HFFc6 (cell line): ENCODE data around the gene PRDM16. TPM values are rescaled to one million over a fixed set of nuclear protein-coding genes. Genes with fewer than 3 reads are reported as not detected.

Experiments
- DNase-seq: peaks from one replicate; pipeline ENCODE4 v3.0.0-alpha.2; 2018
- H3K27ac Mint-ChIP-seq: 2 replicates; pipeline ENCODE4 v1.8.0; 2020; ENCODE audit warnings: mild to moderate bottlenecking, mixed read lengths
- H3K27me3 Mint-ChIP-seq: 2 replicates; pipeline ENCODE4 v1.8.0; 2021; ENCODE audit warnings: mild to moderate bottlenecking, moderate library complexity, mixed read lengths; ENCODE audit not compliant: insufficient read depth
- H3K36me3 Mint-ChIP-seq: 2 replicates; pipeline ENCODE4 v1.8.0; 2021; ENCODE audit warnings: low read depth, mixed read lengths
- H3K4me1 Mint-ChIP-seq: 2 replicates; pipeline ENCODE4 v1.8.0; 2020; ENCODE audit warnings: low read depth, mixed read lengths
- H3K4me3 Mint-ChIP-seq: 2 replicates; pipeline ENCODE4 v1.8.0; 2020; ENCODE audit warnings: mild to moderate bottlenecking, moderate library complexity, mixed read lengths
- H3K9me3 Mint-ChIP-seq: 2 replicates; pipeline ENCODE4 v1.8.0; 2020; ENCODE audit warnings: mild to moderate bottlenecking, mixed read lengths
- total RNA-seq, 6 experiments: library from RNA; stranded (reverse); fragmentation: NEBNext Ultra II Directional; extraction: Animal tissue kit (Norgen Biotek cat#: 25700); gene quantifications; 2 replicates in 1 of 6; 3 replicates in 5 of 6; pipeline ENCODE4 v1.2.3, GENCODE V29; 2021
- TF ChIP-seq, protein P1 (sequence below): fragments of 200-600 bp; sonication (generic); IDR thresholded peaks from 2 replicates; pipeline ENCODE4 v1.5.0; 2021; ENCODE audit warnings: antibody characterized with exemption, mild to moderate bottlenecking

Gene PRDM16
- total RNA-seq, 6 experiments from 2014 or later, result not detected

DNA sequence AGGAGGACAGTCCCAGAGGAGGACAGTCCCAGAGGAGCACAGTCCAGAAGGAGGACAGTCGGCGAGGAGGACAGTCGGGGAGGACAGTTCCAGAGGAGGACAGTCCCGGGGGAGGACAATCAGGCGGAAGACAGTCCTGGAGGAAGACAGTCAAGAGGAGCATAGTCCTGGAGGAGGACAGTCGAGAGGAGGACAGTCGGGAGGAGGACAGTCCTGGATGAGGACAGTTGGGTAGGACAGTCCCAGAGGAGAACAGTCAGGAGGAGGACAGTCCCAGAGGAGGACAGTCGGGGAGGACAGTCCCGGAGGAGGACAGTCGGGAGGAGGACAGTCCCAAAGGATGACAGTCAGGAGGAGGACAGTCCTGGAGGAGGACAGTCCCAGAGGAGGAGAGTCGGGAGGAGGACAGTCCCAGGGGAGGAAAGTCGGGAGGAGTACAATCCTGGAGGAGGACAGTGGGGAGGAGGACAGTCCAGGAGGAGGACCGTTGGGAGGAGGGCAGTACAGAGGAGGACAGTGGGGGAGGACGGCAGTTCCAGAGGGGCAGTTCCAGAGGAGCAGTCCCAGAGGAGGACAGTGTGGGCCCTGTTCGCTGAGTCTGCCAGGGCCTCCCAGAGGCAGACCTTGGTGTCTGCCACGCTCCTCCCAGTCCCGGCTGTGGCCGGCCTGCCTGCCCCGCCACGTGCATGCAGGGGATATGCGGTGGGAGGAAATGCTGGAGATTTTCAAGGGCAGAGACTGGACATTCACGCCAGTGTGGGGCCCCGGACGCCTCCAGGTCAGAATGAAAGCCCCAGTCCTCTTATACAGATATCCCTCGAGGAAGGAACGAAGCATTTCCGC lies 201.6 kb downstream of the PRDM16 start:
- TF ChIP-seq, protein P1, sequence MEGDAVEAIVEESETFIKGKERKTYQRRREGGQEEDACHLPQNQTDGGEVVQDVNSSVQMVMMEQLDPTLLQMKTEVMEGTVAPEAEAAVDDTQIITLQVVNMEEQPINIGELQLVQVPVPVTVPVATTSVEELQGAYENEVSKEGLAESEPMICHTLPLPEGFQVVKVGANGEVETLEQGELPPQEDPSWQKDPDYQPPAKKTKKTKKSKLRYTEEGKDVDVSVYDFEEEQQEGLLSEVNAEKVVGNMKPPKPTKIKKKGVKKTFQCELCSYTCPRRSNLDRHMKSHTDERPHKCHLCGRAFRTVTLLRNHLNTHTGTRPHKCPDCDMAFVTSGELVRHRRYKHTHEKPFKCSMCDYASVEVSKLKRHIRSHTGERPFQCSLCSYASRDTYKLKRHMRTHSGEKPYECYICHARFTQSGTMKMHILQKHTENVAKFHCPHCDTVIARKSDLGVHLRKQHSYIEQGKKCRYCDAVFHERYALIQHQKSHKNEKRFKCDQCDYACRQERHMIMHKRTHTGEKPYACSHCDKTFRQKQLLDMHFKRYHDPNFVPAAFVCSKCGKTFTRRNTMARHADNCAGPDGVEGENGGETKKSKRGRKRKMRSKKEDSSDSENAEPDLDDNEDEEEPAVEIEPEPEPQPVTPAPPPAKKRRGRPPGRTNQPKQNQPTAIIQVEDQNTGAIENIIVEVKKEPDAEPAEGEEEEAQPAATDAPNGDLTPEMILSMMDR, result no peak
- Mint-ChIP-seq H3K36me3 (peaks cover 7% of the 10 kb centered on the region; the same call in 1 of the 2 replicates), H3K4me1 (no peaks in the 10 kb centered on the region), H3K27ac (no peak overlapping the region), H3K4me3 (no peak overlapping the region), H3K27me3 (peaks cover 20% of the 10 kb centered on the region), H3K9me3 (peaks cover 23% of the 10 kb centered on the region; the same call in 1 of the 2 replicates)
- DNase-seq, result no peak

DNA sequence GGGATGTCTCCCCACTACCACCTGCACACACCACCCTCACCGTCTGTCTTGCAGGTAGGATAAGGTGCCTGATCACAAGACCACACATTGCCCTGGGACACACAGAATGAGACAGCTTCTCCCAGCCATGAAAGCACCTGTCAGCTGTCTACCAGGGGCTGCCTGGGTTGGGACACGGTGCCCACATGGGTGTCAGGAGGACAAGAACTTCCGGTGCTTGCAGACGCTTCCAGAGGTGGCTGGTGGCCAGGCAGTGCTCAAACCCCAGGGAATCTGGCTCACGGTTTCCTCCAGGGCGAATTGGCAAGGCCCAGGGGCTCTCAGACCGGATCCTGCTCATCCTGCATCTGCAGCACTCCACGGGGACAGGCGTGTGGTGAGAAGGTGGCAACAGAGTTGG lies 202.9 kb downstream of the PRDM16 start:
- no peaks in the 10 kb centered on the region for H3K4me1 Mint-ChIP-seq
- peaks cover 26% of the 10 kb centered on the region for H3K27me3 Mint-ChIP-seq
- H3K4me3 Mint-ChIP-seq, result no peak overlapping the region
- no peak overlapping the region for H3K27ac Mint-ChIP-seq
- peaks cover 23% of the 10 kb centered on the region; the same call in 1 of the 2 replicates for H3K9me3 Mint-ChIP-seq
- DNase-seq, result no peak
- TF ChIP-seq, protein P1, result no peak
- peaks cover 7% of the 10 kb centered on the region; the same call in 1 of the 2 replicates for H3K36me3 Mint-ChIP-seq

DNA sequence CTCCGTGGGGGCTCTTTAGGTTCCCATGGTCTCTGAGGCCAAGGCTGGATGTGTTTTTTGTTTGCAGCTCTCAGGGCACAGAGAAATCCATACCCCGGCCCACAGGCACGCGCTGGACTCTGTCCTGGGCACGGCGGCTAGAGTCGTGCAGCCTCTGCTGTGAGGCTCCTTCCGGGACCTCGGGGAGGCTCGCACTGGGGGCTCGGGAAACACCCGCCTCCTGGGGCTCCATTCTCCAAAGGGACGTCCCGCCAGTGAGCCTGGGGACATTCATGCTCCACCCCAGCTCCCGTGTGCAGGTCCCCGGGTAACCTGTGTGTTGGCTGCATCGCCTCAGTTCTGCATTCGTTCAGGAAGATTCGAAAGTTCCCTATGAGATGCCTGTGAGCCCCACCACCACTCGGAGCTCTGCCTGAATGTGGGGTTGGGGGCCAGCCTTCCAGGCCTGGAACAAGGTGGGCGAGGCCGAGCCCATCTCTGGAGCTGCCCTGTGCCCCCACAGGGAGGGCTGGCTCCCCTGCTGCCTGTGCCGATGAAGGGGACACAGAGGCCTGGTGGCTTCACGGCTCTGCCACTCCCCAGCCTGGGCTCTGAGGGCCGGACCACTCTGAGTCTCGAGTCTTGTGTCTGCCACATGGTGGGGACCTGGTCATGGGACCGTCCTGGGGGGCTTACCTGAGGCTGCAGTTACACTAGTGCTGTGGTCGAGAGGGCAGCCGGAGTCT lies 203.5 kb downstream of the PRDM16 start:
- Mint-ChIP-seq H3K4me1 (no peaks in the 10 kb centered on the region), H3K4me3 (no peak overlapping the region), H3K27me3 (peaks cover 29% of the 10 kb centered on the region), H3K27ac (no peak overlapping the region), H3K9me3 (peaks cover 23% of the 10 kb centered on the region; the same call in 1 of the 2 replicates), H3K36me3 (peaks cover 7% of the 10 kb centered on the region; the same call in 1 of the 2 replicates)
- no peak for DNase-seq
- TF ChIP-seq, protein P1, result no peak

- no peaks in the 10 kb centered on the region for H3K4me1 Mint-ChIP-seq
- no peak overlapping the region for H3K4me3 Mint-ChIP-seq
- peaks cover 31% of the 10 kb centered on the region for H3K27me3 Mint-ChIP-seq
- peaks cover 7% of the 10 kb centered on the region; the same call in 1 of the 2 replicates for H3K36me3 Mint-ChIP-seq
- TF ChIP-seq, protein P1, result no peak
- H3K9me3 Mint-ChIP-seq, result peaks cover 18% of the 10 kb centered on the region; the same call in 1 of the 2 replicates
- no peak overlapping the region for H3K27ac Mint-ChIP-seq
- DNase-seq, result no peak
Observed at GRCh38 chr1:3273447-3273846, 204.4 kb downstream of the PRDM16 start.

DNA sequence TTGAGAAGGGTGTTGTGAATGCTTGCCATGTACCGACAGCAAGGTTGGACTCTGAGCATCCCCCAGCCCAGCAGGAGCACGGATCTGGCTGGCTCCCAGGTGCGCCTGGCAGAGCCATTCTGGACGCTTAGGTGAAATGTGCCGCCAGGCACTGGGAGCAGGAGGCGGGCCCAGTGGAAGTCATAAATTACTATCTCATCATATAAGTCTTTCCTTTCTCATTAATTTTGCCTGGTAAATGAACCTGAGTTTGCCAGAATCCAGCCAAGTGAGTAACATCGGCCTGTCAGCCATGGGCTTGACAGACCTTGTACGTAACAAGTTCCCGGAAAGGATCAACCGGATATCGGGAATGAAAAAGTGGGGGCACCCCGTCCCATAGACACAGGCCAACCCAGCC lies 206.0 kb downstream of the PRDM16 start:
- DNase-seq, result no peak
- Mint-ChIP-seq H3K36me3 (peaks cover 5% of the 10 kb centered on the region; the same call in 1 of the 2 replicates), H3K27me3 (peaks cover 30% of the 10 kb centered on the region), H3K4me1 (no peaks in the 10 kb centered on the region), H3K4me3 (no peak overlapping the region), H3K27ac (no peak overlapping the region), H3K9me3 (peaks cover 7% of the 10 kb centered on the region; the same call in 1 of the 2 replicates)
- TF ChIP-seq, protein P1, result no peak
